NCI-H2081 (cell line): Measurements from ENCODE around the gene SFMBT2.
A peak's percentile ranks its signal among the peaks of the same experiment; 100 is the strongest.

Experiments
- DNase-seq, 2 experiments: peaks; one replicate each; lab custom pipeline; 2025; lab: John Stamatoyannopoulos, UW

The SFMBT2 gene

DNA sequence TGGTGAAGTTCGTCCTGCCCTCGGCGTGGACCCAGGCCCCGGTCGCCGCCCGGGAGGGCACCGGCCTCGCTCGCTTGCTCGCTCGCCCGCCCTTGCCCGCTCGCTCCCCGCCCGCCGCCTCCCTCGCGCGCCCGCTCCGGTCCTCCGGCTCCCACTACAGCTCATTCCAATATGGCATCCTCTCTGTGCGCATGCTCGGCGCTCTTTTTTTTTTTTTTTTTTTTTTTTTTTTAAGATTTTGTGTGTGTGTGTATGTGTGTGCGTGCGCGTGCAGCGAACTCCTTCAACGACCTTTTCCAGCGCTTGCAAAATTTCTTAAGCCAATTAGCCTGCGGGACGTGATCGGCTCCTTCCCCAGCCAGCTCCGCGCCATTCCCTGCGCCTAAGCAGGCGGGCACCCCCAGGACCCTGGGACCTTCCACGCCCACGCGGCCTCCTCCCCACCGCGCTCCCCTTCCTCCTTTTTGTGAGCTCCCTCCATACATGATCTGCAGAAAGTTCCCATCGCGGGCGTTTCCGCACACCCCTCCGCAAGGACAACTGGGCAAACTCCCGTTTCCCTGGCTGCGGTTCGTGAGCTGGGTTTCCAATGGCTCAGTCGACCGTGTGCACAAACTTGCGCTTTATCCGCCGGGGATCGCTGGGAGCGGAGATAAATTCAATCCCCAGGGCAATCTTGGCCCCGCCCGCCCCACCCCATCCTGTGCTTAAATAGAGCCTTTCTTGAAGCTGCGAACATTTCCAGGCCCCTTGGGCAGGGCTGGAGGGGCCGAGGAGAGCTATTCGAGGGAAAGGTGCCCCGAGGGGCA lies at the start of gene SFMBT2:
Gene SFMBT2 (minus strand): TSS at position 173 of the 809 bp plus-strand sequence. CDS start 29,136 bp downstream, outside the sequence.
- DNase-seq = peak; percentile 43 to 47

DNA sequence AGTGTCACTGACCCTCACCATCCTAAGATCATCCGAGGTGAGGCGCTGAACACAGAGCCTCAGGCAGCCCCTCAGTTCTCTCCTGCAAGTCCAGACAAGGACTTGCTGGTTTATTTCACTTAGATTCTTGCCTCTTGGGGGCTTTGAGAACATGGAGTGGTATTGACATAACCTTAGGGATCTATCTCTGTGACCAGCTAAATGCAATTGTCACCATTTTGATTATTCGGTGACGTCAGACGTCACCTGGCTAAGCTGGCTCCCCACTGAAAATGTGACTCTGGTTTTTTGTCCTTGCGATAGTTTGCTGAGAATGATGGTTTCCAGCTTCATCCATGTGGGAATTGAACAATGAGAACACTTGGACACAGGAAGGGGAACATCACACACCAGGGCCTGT lies 49.2 kb upstream of the SFMBT2 start:
- no peak for DNase-seq

DNA sequence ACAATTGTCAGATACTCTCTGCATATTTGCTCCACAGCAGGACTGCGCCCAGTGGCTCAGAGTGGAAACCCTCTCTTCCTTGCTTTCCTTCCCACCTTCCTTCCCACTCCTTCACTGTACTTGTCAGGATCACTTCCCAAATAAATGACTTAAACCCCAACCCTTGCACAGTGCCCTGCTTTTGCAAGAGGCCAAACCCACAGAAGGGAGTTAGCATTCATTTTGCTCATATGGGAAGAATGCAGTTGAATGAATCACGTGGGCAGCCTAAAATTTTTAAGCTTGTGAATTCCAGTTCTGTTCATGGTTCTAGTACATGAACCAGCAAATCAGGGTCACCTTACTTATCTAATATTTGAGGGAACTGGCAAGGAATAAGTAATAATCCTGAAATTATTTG lies 47.7 kb upstream of the SFMBT2 start:
- no peak for DNase-seq

DNA sequence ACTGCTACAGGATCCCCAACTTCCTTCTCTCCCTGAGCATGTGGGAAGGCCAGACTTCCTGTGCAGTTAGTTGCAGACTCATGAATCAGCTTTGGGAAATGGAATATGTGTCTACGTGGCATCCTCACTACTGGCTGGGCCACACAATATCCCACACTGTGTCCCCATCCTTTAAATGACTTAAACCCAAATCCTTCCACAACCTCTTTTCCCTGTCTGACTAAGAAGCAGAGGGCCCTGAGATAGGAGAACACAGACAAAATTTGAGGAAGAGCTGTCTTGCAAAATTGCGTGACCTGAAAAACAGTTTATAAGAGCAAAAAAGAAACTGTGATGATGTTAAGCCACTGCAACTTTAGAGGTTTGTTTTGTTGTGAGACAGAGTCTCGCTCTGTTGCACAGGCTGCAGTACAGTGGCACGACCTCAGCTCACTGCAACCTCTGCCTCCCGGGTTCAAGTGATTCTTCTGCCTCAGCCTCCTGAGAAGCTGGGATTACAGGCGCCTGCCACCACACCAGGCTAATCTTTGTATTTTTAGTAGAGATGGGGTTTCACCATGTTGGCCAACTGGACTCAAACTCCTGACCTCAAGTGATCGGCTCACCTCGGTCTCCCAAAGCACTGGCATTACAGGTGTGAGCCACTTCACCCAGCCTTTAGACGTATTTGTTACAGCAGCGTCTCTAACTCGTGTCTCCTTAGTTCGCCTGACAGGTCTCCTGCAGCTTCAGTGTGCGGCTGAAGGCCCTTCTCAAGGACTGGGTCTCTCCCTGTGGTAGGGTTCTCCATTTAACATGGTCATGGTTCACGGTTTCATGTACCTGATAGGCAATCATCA lies 46.9 kb upstream of the SFMBT2 start:
- DNase-seq = no peak

DNA sequence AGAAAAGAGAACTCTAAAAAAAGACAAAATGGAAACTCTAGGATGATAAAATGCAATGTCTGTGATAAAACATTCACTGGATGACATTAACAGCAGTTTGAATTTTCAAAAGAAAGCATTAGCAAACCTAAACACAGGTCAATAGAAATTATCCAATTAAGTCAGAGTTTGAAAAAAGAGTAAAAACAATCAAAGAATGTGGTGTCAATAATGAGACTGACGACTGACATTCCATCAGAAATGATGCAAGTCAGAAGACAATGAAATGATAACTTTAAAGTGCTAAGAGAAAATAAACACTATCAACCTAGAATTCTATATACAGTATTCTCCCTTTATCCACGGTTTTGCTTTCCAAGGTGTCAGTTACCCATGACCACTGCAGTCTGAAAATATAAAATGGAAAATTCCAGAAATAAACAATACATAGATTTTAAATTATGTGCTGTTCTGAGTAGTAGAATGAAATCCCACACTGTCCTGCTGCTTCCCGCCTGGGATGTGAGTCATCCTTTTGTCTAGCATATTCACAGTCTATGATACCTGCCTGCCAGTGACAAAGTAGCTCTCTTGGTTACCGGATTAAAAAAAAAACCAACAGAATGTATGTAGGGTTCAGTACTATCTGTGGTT lies 38.3 kb upstream of the SFMBT2 start:
- DNase-seq = no peak

DNA sequence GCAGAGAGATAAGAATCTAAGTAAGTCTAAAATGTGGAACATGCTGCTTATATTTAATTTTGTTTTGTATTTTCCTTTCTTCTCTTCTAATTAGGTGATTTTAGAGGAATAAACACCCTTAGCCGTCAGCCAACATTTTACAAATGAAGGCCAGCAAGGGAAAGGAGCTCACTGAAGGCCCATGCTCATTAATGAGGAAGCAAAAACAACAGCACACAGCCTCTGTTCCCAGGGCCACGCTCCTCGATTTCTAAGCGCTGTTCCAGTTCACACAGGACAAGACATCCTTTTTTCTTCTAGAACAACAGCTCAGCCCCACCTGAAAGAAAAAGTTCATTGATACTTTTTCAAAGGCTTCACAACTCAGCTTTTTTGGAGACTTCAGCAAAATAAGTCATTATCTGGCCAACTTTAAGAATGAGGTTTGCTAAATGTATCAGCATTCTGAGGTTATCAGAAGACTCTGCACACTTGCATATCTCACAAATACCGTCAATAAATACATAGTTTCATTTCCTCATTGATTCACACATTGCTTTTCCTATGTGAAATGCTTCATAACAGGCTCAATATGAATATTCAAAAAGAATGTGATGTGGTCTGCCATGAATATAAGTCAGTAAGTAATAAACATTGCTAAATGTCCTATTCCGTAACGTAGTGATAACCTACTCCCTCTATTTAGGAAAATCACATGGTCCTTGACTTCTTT lies 34.8 kb upstream of the SFMBT2 start:
- no peak for DNase-seq

DNA sequence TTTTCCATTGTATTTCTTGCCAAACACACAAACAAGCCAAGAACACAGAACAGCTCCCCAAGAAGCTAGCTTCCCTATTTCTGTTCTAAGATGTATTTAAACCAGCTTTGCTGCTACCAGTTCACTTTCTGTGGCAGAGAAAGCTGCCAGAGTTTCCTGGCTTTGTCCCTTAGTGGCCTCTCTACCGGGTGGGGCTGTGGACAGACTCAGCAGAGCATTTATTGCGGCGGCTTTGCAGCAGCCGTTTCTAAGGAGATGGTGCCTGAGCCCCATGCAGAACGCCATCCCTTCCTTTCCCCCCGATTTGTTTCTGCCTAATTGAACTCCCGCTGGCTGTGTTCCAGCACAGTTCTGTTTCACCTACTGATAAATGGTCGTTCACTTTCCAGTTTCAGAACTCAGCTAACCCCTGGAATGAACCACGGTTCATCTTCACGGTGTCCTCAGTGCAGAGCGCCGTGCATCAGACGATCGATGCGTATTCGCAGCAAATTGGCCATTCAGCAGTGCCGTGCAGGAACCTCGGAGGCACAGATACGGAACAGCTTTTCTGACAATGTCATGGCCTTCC lies 33.8 kb upstream of the SFMBT2 start:
- DNase-seq = peak in 1 of 2 experiments; percentile 4

DNA sequence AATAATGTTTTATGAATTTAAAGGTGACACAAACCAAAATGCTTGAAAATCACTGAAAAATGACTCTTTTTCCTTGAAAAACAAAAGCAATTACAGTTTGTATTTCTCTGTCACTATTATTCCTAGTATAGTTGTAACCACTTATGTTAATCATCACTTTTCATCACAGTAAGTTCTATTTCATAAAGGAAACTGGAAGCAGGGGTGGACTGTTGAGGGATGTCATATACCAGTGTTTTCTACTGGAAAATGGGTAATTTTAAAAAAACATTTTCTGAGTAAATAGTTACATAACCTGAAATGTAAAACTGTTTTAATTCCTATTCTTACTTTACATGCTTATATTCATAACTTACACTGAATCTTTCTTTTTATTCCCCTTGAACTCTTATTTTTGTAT lies 32.2 kb upstream of the SFMBT2 start:
- DNase-seq = no peak

DNA sequence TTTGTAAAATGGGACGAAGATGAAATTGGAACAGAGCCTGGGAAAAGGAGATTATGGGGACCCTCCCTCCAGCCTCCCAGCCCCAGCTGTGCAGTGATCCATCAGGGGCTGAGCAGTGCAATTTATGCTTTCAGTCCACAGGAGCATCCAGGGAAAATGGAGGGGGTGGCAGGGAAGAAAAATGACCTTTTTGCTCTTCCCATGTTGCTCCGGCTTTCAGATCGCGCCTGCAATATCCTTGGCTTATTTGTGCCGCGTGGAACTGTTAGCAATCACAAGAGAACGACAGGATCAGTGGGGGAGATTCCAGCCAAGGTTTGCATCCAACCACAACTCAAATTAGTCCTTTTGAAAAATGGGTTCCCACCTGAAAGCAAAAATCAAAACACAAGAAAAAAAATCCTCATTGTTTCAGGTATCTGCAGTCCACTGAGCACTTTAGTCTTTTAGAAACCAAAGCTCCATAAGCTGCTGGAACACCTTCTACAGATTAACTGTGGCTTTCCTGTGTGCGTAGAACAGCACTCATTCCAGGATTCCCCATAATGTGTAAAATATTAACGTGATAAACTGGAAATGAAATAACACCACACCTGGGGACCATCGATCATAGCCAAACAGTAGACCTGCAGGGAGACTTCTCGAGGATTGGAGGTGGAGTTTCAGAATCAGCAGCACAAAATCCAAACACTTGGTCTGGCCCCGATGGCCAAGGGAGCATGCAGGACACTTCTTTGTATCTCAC lies 30.7 kb upstream of the SFMBT2 start:
- DNase-seq = no peak

DNA sequence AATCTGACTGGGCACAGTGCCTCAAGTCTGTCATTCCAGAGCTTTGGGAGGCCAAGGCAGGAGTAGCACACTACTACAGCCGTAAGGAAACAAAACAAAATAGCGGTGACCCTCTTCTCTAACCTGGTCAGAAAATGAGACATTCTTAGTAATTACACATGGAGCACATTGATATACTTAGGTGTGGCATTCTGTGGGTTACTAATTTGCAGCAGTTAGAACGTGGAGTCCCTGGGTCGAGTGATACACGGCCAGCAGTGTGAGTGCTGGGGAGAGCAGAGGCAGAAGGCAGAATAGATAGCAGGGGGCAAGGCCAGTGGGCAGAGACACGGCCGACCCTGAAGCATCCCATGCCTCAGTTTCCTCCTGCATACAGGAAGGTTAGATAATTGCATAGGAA lies 28.9 kb upstream of the SFMBT2 start:
- DNase-seq = no peak

DNA sequence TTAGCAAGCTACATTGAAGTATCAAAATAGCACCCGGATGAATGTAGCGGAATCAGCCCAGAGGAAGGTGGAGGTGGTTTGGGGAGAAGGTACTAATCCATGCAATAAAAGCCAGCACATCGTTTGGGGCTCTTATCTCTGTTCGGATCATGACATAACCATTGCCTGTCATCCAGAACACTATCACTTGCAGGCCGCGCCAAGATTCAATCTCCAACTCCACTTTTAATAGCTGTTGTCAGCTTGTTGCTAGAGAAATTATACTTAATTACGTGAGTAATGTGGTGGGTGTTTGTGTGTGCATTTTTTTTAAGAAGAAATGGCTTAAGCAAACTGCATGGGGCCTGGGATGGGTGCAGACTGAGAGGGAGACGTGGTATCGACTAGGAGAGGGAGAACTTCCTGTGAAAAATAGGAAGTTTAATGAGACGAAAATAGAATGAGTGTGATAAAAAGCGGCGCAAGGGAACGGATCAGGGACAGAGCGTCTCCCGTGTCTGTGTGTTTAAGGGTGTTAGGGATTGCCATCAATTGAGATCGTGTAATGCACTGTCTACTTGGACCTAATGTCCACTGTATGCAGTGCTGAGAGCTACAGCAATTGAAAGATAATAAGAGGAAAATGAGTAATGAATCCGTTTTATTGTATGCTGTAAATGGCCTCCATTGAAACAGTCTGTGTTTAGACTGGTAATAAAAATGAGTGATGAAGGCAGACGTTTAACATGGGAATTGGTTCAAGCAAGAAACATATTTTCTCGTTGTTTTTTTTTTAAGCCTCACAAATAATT lies 27.6 kb upstream of the SFMBT2 start:
- DNase-seq = peak; percentile 16 to 73

DNA sequence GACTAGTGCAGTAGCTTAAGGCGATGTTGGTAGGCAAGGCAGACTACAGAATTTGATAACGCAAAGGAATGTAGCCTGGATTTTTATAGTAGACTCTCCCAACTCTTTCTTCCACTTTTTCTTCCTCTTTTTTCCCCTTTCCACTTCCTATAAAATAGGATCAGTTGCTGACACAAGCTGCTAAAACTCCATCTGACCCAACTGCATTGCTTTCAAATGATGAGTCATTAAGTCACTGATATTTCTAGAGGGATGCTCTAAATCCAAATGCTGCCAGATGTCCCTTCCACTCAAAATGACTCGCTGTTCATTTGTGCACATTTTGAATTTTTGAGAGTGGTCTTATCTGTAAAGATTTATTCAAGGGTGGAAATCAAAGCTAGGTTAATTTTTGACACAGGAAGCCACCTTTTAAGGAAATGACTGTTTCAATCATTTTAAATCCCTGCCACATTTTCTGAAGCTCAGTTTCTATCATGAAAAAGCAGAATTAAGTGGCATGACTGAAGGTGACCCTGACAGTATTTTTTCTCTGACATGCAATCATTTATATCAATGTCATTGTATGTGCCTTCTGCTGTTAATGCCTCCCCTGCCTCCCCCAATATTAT lies 25.8 kb upstream of the SFMBT2 start:
- DNase-seq = no peak

DNA sequence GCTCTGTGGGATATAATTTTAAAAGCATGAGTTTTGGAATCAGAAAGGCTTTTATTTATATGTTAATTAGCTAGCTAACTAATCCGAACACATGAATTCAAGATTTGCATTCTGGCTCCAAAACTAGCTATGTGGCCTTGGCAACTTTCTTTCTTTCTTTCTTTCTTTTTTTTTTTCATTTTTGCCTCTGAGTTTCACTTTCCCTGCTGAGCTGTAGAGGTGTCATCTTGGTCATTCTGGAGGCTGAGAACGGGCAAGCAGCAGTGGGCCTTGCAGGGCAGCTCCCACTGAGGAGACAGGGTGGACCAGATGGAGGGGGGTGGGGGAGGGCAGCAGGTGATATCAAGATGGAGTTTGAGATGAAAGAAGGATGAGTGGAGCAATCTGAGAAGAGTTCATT lies 24.8 kb upstream of the SFMBT2 start:
- no peak for DNase-seq

DNA sequence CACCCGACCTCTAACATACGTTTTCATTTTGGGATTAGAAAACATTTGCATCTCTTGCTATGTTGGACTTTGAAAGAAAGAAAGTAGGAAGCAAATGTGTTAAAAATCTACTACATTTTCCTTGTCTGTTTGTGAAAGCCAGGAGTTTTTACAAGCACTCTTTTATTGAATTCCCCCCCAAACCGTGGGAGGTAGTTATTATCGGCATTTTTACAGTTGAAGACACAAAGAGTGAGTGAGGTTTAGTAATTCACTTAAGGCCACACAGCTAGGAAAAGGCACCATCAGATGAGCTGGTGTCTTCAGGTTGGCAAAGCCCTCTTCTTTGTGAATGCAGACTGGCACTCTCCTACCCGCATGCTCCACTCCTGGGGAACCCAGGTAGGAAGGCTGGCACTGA lies 23.5 kb upstream of the SFMBT2 start:
- DNase-seq = no peak

DNA sequence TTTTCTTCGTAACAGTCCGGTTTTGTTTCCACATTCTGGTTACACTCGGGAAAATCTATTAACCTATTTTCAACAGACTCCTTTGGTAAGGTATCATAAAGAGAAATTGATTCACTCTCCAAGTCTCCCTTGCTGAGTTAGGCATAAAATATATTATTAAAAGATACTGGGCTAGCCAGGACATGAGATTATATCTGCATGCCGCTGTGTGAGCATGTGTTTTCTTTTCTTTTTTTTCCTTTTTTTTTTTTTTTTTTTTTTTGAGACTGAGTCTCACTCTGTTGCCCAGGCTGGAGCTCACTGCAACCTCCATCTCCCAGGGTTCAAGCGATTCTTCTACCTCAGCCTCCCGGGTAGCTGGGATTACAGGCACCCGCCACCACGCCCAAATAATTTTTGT lies 23.0 kb upstream of the SFMBT2 start:
- no peak for DNase-seq

DNA sequence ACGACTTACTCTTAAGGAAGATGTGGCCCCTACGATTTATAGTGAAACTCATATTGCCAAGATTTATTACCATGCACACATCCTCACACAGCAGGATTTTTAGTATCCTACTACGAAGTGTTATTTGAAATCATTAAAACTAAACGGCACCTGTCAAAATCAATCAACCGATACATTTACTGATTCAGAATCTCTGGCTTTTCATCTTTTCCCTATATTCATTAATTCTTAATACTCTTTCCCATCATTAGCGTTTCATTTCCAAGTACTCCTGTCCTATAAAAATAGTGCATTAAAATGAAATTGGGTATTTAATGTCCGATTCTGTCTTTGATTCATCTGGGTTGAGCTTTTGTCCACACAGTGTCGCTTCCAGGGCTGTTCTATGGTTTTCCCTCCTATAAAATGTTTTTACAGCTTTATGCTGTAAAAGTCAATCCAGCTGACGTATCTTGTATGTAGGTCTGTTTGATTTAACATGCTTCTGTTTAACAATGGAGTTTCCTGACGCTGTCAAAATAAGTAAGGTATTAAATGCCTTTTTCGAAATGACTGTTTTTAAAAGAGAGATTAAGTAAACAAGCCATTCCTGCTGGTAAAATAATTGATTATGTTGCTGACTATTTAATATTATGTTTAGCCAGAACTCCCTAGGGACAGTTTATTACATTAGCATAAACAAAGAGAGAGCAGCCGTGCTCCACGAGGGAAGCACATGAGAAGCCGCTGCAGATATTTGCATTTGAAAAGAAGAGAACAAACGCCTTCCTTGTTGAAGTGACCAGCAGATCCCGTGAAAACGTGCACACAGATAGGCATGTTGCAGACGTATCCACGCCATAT lies 22.3 kb upstream of the SFMBT2 start:
- DNase-seq = peak; percentile 69 to 86

DNA sequence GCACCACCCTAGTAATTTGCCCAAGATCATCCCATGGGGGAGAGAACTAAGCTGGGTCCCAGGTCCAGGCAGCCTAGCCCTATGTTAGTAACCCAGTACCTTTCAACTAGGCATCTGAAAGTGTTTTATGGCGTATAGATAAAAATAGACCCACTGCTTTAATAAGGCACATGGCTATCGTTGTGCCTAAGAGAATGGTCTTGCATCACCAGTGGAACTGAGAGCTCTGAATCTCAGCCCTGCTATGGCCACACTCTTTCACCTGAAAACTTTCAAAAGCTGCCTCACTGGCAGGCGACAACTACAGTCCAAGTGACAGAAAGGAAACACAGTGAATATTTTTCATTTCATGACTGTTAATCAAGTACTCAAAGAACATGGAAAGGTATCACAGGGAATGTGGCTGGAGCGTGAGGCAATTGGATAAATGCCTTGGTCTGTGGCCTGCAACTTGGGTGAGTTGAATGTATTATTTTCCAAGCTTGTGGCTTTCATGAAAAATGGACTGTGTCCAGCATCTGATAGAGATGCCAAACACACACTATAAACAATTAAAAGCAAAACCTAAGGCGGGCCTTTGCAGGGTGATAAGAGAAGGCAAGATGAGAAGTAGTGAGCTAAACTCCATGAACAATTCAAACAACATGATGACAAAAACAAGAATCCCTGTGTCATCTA lies 18.0 kb upstream of the SFMBT2 start:
- DNase-seq = no peak

DNA sequence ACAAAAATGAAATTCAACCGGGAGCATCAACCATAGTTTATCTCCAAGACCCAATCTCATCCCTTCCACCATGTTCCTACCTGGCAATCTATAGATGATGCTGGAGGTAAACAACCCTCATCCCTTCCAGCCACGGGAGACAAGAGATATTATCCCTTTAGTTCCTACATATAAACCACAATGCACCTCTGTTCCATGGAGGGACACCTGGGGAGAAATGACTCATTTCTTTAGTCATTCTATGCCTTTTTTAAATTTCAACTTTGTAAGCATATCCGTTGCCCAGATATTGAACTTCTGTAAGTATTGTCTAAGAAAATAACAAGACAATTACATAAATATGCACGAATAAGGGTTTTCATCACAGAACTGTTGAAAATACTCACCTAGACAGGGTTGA lies 15.5 kb upstream of the SFMBT2 start:
- DNase-seq = no peak
